Measurements from ENCODE around the gene KRT5. TPM values are rescaled to one million over a fixed set of nuclear protein-coding genes. Genes with fewer than 3 reads are reported as not detected.

Gene KRT5
- 1,515 TPM for total RNA-seq

GRCh38 chr12:52519826-52520662 is at the start of gene KRT5:
Gene KRT5 (minus strand): TSS chr12:52520394. CDS start chr12:52520296, 98 bp downstream.
- DNase-seq: peak; percentile 13

GRCh38 chr12:52568111-52568510 is 47.9 kb upstream of the KRT5 start:
- no peak for DNase-seq

GRCh38 chr12:52566847-52567291 is 46.7 kb upstream of the KRT5 start:
- no peak for DNase-seq

- DNase-seq: no peak
Measured at GRCh38 chr12:52564582-52564981, 44.4 kb upstream of the KRT5 start.

- no peak for DNase-seq
Measured at GRCh38 chr12:52561880-52562449, 41.8 kb upstream of the KRT5 start.

GRCh38 chr12:52559979-52560378 is 39.8 kb upstream of the KRT5 start:
- no peak for DNase-seq

GRCh38 chr12:52558781-52559445 is 38.7 kb upstream of the KRT5 start:
- no peak for DNase-seq

GRCh38 chr12:52557476-52557875 is 37.3 kb upstream of the KRT5 start:
- DNase-seq: no peak

- no peak for DNase-seq
Measured at GRCh38 chr12:52555577-52555976, 35.4 kb upstream of the KRT5 start.

GRCh38 chr12:52552681-52553195 is 32.5 kb upstream of the KRT5 start, which contains the start of gene KRT71:
Gene KRT71 (minus strand): TSS chr12:52553145. CDS start chr12:52553077, 68 bp downstream.
- no peak for DNase-seq

- DNase-seq: no peak
Measured at GRCh38 chr12:52552055-52552454, 31.9 kb upstream of the KRT5 start.

- no peak for DNase-seq
Measured at GRCh38 chr12:52551216-52551865, 31.1 kb upstream of the KRT5 start.

- no peak for DNase-seq
Measured at GRCh38 chr12:52546126-52546525, 25.9 kb upstream of the KRT5 start.

- no peak for DNase-seq
Measured at GRCh38 chr12:52543985-52544883, 24.0 kb upstream of the KRT5 start.

GRCh38 chr12:52542785-52543318 is 22.7 kb upstream of the KRT5 start:
- no peak for DNase-seq

GRCh38 chr12:52542157-52542556 is 22.0 kb upstream of the KRT5 start:
- no peak for DNase-seq

- no peak for DNase-seq
Measured at GRCh38 chr12:52541709-52542108, 21.5 kb upstream of the KRT5 start.

- DNase-seq: no peak
Measured at GRCh38 chr12:52540531-52540930, 20.3 kb upstream of the KRT5 start.

GRCh38 chr12:52539821-52540173 is 19.6 kb upstream of the KRT5 start:
- no peak for DNase-seq

- peak; percentile 91 for DNase-seq
Measured at GRCh38 chr12:52539083-52539820, 19.1 kb upstream of the KRT5 start.

Measured in skin of body (tissue), 2 donors.